Myocyte (in vitro differentiated cells): ENCODE data around the gene ZNF280B. TPM values are rescaled to one million over a fixed set of nuclear protein-coding genes. Genes with fewer than 3 reads are reported as not detected.
"Not testable (repeated sequence)": the region's sequence is repeated elsewhere in the genome, so short reads cannot be mapped to it uniquely, and the experiment has no call there.

Experiments
- DNase-seq: peaks from one replicate; pipeline ENCODE4 v3.0.0-alpha.2; 2012; ENCODE audit warnings: low read depth
- total RNA-seq: library from RNA; depleted of rRNA; stranded (reverse); fragments of >200 nt; gene quantifications from 2 replicates; pipeline ENCODE4 v1.2.3, GENCODE V29; 2014

ZNF280B gene
- total RNA-seq, 1 donor from 2014 or later = 3.6 TPM

- no peak for DNase-seq
These were observed 734 bp downstream of the ZNF280B start for GRCh38 chr22:22507743-22508273.

- no peak for DNase-seq
These were observed 1.8 kb downstream of the ZNF280B start for GRCh38 chr22:22506736-22507135.

DNA sequence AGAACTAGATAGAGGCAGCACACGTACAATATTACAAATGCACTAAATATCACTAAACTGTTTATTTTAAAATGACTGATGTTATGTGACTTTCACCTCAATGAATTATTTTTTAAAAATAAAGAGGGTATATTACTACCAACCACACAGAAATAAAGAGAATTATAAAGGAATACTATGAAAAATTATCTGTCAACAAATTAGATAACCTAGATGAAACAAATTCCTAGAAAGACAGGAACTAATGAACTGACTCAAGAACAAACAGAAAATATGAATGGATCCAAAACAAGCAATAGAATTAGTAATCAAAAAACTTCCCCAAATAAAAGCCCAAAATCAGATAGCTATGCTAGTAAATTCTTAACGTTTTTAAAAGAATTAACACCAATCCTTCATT, 10.3 kb downstream of the ZNF280B start:
- no peak for DNase-seq

- DNase-seq = not testable (repeated sequence)
These were observed 17.0 kb downstream of the ZNF280B start for GRCh38 chr22:22491589-22491988.

GRCh38 chr22:22488736-22489135, 19.8 kb downstream of the ZNF280B start:
- no peak for DNase-seq

- DNase-seq = peak; percentile 85
These were observed 20.5 kb downstream of the ZNF280B start for GRCh38 chr22:22487869-22488597.

GRCh38 chr22:22487059-22487458, 21.5 kb downstream of the ZNF280B start:
- DNase-seq = no peak

- DNase-seq = peak; percentile 46
These were observed 22.2 kb downstream of the ZNF280B start for GRCh38 chr22:22486132-22486899.

DNA sequence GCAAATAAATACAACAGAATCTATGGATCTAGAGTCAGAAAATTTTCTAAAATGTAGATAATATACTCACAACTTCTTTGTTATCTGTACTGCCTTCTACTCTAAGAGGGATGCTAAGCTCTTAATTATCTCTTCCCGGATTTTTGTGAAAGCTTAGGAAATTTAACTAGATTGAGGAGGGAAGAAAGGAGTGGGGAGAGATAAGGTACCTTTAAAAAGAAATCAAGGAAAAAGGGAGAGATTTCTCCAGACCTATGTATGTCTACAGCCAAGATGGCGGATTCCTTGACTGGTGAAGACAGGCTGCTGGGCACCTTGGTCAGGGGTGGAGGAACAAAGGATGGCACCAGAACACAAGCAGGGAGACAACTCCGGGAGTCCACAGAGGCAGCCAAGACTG, 23.0 kb downstream of the ZNF280B start:
- DNase-seq = no peak

DNA sequence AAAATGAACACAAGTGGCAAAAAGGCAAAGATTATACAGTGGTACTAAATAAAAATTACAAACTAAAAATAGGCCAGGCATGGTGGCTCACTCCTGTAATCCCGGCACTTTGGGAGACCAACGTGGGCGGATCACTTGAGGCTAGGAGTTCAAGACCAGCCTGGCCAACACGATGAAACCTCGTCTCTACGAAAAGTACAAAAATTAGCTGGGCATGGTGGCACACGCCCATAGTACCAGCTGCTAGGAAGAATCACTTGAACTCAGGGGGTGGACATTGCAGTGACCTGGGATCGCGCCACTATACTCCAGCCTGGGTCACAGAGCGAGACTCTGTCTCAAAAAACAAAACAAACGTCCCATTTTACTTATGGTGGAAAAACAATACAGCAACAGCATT, 24.5 kb downstream of the ZNF280B start:
- no peak for DNase-seq

DNA sequence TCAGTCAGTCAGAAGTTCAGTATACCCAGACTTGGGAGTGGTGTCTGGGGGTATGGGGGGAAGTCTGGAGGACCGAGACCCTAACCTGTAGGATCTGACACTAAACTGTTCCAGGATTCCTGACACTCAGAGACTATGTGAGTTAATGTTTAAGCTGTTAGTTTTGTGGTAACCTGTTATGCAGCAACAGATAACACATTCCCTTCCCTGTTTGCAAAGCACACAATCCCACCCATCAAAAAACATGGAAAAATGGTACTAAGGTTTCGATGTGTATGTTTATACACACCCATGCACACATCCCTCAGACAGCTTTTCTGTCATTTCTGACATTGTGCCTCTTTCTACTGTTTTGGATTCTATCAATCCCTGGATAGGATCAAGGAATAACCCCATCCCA, 27.6 kb downstream of the ZNF280B start:
- no peak for DNase-seq

DNA sequence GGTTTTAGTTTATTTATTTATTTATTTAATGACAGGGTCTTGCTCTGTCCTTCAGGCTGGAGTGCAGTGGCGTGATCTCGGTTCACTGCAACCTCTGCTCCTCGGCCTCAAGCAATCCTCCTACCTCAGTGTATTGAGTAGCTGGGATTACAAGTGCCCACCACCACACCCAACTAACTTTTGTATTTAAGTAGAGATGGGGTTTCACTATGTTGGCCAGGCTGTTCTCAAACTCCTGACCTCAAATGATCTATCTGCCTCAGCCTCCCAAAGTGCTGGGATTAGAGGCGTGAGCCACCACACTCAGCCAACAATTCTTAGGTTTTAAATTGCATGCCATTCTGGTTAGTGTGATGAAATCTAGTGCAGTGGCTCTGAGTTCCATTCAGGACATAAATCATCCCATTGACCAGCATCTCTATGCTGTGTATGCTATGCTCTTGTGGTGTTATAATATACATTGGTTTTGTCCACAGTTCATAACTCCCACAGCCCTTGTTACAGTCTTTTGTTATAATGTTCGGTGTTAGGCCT, 28.5 kb downstream of the ZNF280B start:
- no peak for DNase-seq

DNA sequence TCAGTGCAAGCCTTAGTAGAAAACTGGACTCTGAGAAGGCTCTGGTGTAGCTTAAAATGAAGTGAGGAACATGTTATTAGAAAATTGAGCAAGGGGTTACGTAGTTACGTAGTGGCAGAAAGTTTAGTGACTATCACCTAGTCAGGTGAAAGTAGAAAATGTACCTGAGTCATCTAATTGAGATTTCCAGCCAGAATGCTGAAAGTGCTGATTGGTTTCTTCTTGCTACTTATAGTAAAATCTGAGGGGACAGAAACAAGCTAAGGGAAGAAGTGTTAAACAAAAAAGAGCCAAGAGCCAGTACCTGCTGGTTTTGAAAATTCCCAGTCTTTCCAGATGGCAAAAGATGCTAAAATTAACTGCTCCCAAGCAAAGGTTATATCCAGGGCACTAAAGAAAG, 29.4 kb downstream of the ZNF280B start:
- DNase-seq = no peak

DNA sequence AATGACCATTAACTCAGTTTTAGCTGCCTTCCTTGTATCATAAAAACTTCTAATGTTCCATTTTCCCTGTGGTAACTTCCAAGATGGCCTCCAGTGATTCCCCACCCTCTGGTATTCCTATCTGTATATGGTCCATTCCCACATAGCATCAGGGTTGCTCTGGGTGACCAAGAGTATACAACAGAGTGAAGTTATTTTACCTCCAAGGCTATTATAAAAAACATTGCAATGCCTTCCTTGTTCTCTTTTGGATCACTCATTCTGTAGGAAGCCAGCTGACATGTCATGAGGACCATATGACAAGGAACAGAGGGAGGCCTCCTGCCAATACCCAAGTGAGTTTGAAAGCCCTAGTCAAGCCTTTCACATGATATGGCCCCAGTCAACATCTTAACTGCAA, 30.1 kb downstream of the ZNF280B start:
- no peak for DNase-seq

DNA sequence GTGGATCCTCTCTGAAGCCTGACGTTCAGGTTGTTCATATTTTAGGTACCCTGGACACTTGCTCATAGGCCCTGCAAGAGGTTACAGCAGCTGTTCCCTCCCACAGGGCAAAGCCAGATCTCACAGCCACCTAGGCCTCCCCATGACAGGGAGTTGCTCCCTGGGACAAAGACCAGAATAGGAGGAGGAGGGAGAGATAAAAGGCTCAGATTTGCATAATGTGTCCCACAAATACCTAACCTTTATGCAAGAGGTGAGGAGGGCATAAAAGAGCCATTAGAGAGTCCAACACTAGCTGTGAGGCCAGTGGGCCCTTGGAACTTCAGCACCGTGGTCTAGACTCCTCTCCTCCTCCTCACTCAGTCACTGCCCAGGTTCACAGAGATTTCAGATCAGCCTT, 33.8 kb downstream of the ZNF280B start:
- no peak for DNase-seq

- not testable (repeated sequence) for DNase-seq
These were observed 37.4 kb downstream of the ZNF280B start for GRCh38 chr22:22471104-22471503.

- no peak for DNase-seq
These were observed 39.0 kb downstream of the ZNF280B start for GRCh38 chr22:22469527-22469926.

DNA sequence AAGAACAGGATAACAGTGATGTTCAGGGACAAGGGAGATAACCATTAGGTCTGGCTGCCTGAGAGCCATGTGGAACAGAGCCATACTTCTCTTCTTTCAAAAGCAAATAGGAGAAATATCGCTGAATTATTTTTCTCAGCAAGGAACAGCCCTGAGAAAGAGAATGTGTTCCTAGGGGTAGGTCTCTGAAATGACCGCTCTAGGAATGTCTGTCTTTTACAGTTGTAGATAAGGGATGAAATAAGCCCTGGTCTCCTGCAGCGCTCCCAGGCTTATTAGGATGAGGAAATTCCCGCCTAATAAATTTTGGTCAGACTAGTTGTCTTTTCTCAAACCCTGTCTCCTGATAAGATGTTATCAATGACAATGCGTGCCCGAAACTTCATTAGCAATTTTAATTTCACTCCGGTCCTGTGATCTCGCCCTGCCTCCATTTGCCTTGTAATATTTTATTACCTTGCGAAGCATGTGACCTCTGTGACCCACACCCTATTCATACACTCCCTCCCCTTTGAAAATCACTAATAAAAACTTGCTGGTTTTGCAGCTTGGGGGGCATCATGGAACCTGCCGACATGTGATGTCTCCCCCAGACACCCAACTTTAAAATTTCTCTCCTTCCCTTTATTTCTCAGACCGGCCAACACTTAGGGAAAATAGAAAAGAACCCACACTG, 39.6 kb downstream of the ZNF280B start:
- not testable (repeated sequence) for DNase-seq

DNA sequence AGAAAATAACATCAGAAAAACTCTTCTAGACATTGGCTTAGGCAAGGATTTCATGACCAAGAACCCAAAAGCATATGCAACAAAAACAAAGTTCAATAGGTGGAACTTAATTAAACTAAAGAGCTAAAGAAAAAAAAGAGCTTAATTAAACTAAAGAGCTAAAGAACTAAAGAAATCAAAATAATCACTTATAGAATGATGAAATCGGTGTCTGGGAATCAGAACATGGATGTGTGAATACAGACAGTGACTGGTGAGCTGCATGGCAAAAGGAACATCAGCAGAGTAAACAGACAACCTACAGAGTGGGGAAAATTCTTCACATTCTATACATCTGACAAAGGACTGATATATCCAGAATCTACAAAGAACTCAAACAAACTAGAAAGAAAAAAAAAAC, 41.4 kb downstream of the ZNF280B start:
- DNase-seq = no peak

DNA sequence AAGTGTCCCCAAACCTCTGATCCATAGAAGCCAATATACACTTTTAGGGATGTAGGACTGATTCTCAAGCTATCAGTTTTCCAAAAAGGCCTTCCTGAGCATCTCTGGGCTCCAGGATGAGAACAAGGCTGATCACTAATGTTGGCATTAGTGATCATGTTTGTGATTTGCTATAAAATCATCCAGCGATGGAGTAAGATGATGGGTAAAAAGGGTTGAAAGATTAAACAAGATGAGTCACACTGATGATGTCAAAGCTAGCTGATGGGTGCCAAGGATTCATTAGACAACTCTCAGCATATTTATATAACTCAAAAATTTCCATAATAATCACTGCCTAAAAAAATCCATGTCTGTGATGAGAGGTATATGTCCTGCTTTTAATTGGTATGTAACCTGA, 42.8 kb downstream of the ZNF280B start:
- no peak for DNase-seq

- DNase-seq = no peak
These were observed 43.4 kb downstream of the ZNF280B start for GRCh38 chr22:22465094-22465602.
